Testis (tissue), 3 donors: ENCODE results near the gene KRT15. TPM values are rescaled to one million over a fixed set of nuclear protein-coding genes. Genes with fewer than 3 reads are reported as not detected.

Experiments
- DNase-seq: peaks from one replicate; pipeline ENCODE4 v3.0.0-alpha.2; 2019
- H3K27ac ChIP-seq, 2 donors: fragments of 200-600 bp; sonication (generic); one replicate each; pipeline ENCODE4 v1.5.1; 2019
- H3K27me3 ChIP-seq: fragments of 200-600 bp; sonication (generic); one replicate; pipeline ENCODE4 v1.5.1; 2019
- H3K36me3 ChIP-seq: fragments of 200-600 bp; sonication (generic); one replicate; pipeline ENCODE4 v1.5.1; 2017; ENCODE audit warnings: low read depth; ENCODE audit errors: missing control alignments
- H3K4me1 ChIP-seq: fragments of 200-600 bp; sonication (generic); one replicate; pipeline ENCODE4 v1.5.1; 2019
- H3K4me3 ChIP-seq, 2 donors: fragments of 200-600 bp; sonication (generic); one replicate each; pipeline ENCODE4 v1.5.1; 2017 to 2019
- H3K9me3 ChIP-seq: fragments of 200-600 bp; sonication (generic); one replicate; pipeline ENCODE4 v1.5.1; 2017
- CTCF ChIP-seq, 3 experiments: fragments of 450-650 bp in 2 of 3; fragments of 200-600 bp in 1 of 3; sonication (generic) in 1 of 3; IDR thresholded peaks; one replicate each; pipeline ENCODE4 v1.5.1; 2016 to 2019; ENCODE audit warnings: antibody characterized with exemption in 3 of 3, mild to moderate bottlenecking in 2 of 3, moderate library complexity in 1 of 3
- POLR2A ChIP-seq: fragments of 450-650 bp; IDR thresholded peaks from one replicate; pipeline ENCODE4 v1.6.1; 2017; ENCODE audit warnings: antibody characterized with exemption, mild to moderate bottlenecking, moderate library complexity
- WGBS, 2 donors: methylation state at CpG; one replicate each; pipeline ENCODE4 v1.1.5; 2018; 5-methylcytosine and 5-hydroxymethylcytosine counted together
- intact Hi-C: fragments of 100-400 bp; cut with DNase I; formaldehyde crosslinking; loops from one replicate; pipeline ENCODE4 v1.15.1; 2023; ENCODE audit warnings: low total_unique reads
- polyA plus RNA-seq: library from polyadenylated mRNA; stranded (reverse); fragments of 350-450 nt; fragmentation: Illumina TruSeq; extraction: RNeasy Lipid Tissue Mini Kit (QIAGEN cat#74804); gene quantifications from one replicate; pipeline ENCODE4 v1.2.3, GENCODE V29; 2014; ENCODE audit warnings: low read depth, low replicate concordance; ENCODE audit not compliant: insufficient read depth
- total RNA-seq, 2 donors: library from RNA; depleted of rRNA; stranded (reverse); fragments of >200 nt; gene quantifications; one replicate each; pipeline ENCODE4 v1.2.3, GENCODE V29; 2016

Gene KRT15
- total and polyA plus RNA-seq, 3 donors from 2014 or later: 5.8 to 21.7 (median 19.4) TPM

DNA sequence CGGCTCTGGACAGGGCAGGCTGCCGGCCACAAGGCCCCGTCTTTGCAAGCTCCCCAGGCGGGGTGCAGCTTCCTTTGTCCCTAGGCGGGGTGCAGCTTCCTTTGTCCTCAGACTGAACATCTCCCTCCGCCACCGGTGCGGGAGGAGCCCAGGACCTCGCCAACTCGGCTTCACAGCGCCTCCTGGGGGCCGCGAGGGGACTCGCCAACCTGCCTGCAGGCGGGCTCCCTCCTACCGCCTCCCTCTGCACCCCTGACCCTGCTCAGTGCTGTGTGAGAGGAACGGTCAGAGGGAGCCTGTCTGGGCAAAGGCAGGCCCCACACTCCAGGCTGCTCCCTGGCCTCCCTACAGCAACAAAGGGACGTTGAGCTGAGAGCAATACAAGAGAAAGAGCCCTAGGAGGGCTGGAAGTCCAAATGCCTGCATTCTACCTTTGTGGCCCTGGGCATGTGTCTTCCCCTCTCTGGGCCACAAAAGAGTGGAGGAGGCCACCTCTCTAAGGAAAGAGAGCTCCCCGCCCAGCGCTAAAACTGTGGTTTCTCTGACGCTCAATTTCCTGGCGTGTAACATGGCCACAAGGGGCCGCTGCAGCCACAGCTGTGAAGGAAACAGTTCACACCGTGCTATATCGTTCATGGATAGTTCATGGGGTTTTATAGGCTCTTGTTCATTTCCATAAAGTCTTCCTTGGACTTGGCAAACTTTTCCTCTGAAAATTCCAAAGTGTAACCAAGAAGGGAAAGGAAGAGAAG is 30.3 kb upstream of the KRT15 start:
- no peaks in the 10 kb centered on the region for H3K27me3 ChIP-seq
- H3K9me3 ChIP-seq: no peaks in the 10 kb centered on the region
- H3K36me3 ChIP-seq: no peaks in the 10 kb centered on the region
- peak; percentile 92 for DNase-seq
- 0 to 1% methylated on average over 20 to 22 of the region's 25 CpGs for WGBS, 2 donors
- peak overlapping the region; percentile 24 to 54 for H3K4me3 ChIP-seq
- intact Hi-C loops: loop anchor here (2.0 kb wide), 1 partner anchor 100 kb away; no protein-coding TSS in a partner anchor
- H3K27ac ChIP-seq: peak overlapping the region; percentile 10 to 39
- H3K4me1 ChIP-seq: peaks cover 23% of the 10 kb centered on the region
- TF ChIP-seq CTCF (IDR thresholded peaks at IDR 0.05): peak; percentile 89 to 92 (median 91)
- TF ChIP-seq POLR2A: no peak

- H3K27me3 ChIP-seq: no peaks in the 10 kb centered on the region
- intact Hi-C loops: loop anchor here (2.0 kb wide), 1 partner anchor 101 kb away; no protein-coding TSS in a partner anchor
- peak overlapping the region; percentile 10 to 39 for H3K27ac ChIP-seq
- H3K36me3 ChIP-seq: no peaks in the 10 kb centered on the region
- peak; percentile 83 for DNase-seq
- H3K4me3 ChIP-seq: peak overlapping the region; percentile 24 to 54
- H3K9me3 ChIP-seq: no peaks in the 10 kb centered on the region
- TF ChIP-seq POLR2A: no peak
- TF ChIP-seq CTCF (IDR thresholded peaks at IDR 0.05): no peak
- peaks cover 23% of the 10 kb centered on the region for H3K4me1 ChIP-seq
- 12 to 16% methylated on average over 18 to 21 of the region's 23 CpGs for WGBS, 2 donors
Observed at GRCh38 chr17:41547921-41548843, 29.5 kb upstream of the KRT15 start.

DNA sequence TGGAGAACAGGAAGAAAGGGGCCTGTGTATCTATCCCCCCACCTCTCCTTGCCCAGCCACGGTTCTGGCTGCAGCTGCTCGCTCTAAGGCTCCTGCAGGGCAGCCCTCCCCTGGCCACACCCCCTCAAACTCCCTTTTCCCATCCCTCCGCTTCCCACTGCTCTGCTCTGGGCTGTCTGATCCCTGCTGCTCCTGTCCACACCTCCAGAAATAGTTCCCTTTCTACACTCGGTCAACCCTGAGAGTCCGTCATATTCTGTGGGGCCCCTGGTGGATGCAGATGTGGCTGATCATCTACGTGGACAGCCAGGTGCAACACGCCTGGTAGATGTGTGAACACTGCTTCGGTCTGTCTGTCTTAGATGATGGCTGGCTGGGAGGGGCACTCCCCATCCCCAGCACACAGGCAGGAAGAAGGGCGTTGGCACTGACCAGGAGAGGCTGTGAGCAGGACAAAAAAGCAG is 28.7 kb upstream of the KRT15 start:
- Histone ChIP-seq H3K9me3 (no peaks in the 10 kb centered on the region), H3K27me3 (no peaks in the 10 kb centered on the region), H3K4me1 (peaks cover 23% of the 10 kb centered on the region), H3K27ac (peak overlapping the region in 1 of 2 donors; percentile 39), H3K4me3 (no peak overlapping the region), H3K36me3 (no peaks in the 10 kb centered on the region)
- WGBS, 2 donors: 43 to 53% methylated on average over 7 to 9 of the region's 9 CpGs
- intact Hi-C loops: no loop called here
- TF ChIP-seq CTCF (IDR thresholded peaks at IDR 0.05): no peak
- TF ChIP-seq POLR2A: no peak
- peak; percentile 19 for DNase-seq

DNA sequence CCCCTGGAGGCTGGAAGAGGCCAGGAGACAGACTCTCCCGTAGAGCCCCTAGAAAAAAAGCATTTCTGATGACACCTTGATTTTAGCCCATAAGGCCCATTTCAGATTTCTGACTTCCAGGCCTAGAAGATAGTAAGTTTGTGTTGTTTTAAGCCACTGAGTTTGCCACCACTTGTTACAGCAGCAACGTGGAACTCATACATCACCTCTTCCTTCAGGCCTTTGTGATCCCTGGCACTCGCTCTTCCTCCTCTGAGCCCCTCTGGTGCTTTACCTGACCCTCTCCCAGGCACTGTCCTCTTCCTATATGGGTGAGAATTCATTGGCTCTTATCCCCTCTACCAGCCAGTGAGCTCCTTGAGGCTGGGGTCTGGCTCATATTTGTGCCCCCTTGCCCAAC is 28.1 kb upstream of the KRT15 start:
- no peaks in the 10 kb centered on the region for H3K27me3 ChIP-seq
- no peak overlapping the region for H3K4me3 ChIP-seq
- WGBS, 2 donors: 92% methylated on average over 2 to 3 of the region's 3 CpGs
- DNase-seq: no peak
- no peaks in the 10 kb centered on the region for H3K9me3 ChIP-seq
- TF ChIP-seq POLR2A (no peak), CTCF (IDR thresholded peaks at IDR 0.05) (no peak)
- H3K36me3 ChIP-seq: no peaks in the 10 kb centered on the region
- H3K27ac ChIP-seq: no peak overlapping the region
- peaks cover 23% of the 10 kb centered on the region for H3K4me1 ChIP-seq
- intact Hi-C loops: no loop called here
